HG03378 (cell line): ENCODE data around the gene TMEM219.
"Not testable (repeated sequence)": the region's sequence is repeated elsewhere in the genome, so short reads cannot be mapped to it uniquely, and the experiment has no call there.

Source experiments
- ATAC-seq: cut with Tn5 transposase; IDR thresholded peaks from one replicate; pipeline ENCODE4 v1.9.1; 2021; ENCODE audit warnings: mild to moderate bottlenecking, moderate library complexity; ENCODE audit not compliant: unreplicated experiment

Gene TMEM219

DNA sequence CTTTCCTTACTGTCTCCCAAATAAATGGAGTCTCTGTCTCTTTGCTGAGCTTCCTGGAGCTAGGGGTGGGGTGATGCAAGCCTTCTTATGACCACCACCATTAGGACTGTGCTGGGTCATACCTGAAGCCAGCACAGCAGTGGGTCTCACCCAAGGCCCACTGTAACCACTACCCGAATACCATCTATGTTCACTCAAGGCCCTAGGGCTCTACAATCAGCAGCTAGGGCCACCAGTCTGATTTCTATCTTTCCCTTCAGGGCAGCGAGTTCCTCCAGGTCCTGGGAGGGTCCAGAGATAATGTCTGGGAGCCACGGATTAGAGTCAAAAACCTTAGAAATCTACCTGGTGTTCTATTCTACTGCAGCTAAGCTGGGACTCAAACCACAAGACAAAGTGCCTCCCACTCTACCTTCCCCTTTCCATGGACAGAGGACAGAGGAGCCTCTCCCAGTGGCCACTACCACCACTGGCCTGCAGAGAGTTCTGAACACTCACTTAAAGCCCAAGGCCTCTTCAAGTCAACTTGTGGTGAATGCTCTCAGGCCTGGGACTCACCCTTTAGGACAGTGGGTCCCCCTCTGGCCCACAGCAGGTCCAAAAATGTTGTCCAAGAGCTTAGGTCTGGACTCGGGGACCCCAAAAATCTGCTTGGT is 10.9 kb upstream of the TMEM219 start:
- ATAC-seq: no peak

DNA sequence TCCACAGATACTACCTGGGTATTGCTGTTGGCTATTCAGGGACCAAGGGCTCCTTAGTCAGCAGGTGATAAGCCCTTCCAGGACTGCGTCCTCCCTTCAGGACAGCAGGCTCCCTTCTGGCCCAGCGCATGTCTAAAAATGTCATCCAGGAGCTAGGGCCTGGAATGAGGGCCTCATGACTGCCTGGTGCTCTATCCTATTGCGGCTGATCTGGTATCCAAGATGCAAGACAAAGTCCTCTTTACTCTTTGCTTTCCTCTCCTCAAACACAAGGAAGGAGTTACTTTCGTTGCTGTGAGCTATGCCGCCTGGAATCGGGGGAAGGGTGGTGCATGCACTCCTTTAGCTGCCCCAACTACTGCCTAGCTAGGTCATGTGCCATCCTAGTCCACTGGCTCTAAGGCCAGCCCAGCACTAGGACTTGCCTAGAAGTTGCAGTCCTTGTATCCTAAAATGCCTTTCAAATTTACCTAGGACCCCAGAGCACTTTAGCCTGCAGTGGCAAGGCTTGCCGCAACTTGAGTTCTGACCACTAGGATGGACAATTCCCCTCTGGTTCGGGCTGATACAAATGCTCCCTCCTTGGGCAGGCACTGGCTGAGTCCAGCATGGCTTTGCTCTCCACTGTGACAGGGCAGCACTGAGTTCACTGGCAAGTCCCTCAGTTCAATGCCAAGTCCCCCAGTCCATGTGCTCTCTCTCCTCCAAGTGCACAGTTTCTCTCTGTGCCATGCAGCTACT is 10.1 kb upstream of the TMEM219 start:
- ATAC-seq: no peak

GRCh38 chr16:29958756-29959155 is 3.1 kb upstream of the TMEM219 start:
- ATAC-seq: no peak

DNA sequence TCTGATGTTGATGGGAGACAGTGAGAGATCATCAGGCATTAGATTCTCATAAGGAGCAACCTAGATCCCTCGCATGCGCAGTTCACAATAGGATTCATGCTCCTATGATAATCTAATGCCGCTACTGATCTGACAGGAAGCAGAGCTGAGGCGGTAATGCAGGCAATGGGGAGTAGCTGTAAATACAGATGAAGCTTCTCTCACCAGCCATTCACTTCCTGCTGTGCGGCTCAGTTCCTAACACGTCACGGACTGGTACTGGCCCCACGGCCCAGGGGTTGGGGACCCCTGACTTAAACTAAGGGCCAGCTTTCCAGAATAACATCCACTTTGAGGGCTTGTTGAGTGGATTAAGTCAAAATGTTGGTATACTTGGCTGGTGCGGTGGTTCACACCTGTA is 2.6 kb upstream of the TMEM219 start:
- no peak for ATAC-seq

DNA sequence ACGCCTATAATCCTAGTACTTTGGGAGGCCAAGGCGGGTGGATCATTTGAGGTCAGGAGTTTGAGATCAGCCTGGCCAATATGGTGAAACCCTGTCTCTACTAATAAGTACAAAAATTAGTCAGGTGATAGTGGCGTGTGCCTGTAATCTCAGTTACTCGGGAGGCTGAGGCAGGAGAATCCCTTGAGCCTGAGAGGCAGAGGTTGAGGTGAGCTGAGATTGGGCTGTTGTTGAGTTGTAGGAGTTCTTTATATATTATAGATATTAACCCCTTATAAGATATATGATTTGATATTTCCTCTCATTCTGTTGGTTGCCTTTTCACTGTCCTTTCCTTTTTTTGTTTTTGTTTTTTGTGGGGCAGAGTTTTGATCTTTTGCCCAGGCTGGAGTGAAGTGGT is 2.1 kb upstream of the TMEM219 start:
- not testable (repeated sequence) for ATAC-seq

GRCh38 chr16:29961127-29961478 is 776 bp upstream of the TMEM219 start:
- ATAC-seq: no peak

DNA sequence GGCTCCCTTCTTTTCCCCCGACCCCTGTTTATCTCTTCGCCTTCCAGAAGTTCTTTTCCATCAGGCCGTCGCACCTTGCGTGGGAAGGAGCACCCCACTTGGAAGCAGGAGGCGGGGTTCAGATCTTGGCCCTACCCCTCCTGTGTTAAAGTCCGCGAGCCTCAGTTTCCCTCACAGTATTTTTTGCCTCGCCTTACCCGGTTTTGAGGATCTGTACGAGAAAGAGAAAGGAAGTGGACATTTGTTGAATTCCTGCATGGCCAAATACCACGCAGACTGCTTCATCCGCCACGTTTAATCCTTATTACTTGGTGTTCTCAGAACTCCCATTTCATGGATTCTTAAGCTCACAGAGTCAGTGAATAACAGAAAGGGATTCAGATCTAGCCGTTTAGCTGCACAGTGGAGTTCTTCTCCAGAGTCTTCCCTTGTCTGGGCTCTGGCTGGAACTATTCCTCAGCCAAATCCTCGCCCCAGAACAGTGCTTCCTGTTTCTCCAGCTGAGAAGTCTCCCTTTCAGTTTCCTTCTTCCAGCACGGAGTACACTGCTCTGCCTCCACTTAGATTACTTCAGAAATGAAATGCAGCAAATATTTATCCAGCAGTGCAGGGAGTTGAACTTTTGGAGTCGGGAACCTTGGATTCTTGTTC is 590 bp downstream of the TMEM219 start:
- no peak for ATAC-seq

DNA sequence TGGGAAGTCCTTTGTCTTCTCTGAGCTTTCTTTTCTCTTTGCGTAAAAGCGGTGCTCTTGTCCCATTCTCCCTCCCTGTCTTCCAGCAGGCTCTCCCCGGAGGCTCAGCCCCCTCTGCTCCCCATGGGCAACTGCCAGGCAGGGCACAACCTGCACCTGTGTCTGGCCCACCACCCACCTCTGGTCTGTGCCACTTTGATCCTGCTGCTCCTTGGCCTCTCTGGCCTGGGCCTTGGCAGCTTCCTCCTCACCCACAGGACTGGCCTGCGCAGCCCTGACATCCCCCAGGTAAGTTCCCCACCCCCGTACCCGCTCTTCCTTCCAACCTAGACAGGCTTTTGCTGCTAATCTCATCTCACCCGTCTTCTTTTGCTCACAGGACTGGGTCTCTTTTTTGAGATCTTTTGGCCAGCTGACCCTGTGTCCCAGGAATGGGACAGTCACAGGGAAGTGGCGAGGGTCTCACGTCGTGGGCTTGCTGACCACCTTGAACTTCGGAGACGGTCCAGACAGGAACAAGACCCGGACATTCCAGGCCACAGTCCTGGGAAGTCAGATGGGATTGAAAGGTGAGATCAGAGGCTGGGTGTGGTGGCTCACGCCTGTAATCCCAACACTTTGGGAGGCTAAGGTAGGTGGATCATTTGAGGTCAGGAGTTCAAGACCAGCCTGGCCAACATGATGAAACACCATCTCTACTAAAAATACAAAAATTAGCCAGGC is 1.3 kb downstream of the TMEM219 start:
- no peak for ATAC-seq

DNA sequence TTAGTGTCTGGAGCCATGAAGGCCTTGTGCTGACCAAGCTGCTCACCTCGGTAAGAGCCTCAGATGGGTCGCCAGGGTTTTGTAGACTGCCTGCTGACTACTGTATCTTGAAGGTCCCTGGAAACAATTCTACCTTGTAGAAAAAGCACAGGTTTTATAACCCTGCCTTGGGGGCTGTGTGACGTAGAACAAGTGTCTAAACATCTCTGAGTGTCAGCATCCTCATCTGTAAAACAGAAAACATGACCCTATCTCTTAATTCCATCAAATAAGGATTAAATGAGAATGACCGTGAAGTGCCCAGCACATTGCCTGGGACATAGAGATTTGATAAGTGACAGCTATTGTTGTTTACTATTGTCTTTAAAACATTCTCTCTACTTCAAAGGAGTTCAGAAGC is 6.3 kb downstream of the TMEM219 start:
- ATAC-seq: no peak

DNA sequence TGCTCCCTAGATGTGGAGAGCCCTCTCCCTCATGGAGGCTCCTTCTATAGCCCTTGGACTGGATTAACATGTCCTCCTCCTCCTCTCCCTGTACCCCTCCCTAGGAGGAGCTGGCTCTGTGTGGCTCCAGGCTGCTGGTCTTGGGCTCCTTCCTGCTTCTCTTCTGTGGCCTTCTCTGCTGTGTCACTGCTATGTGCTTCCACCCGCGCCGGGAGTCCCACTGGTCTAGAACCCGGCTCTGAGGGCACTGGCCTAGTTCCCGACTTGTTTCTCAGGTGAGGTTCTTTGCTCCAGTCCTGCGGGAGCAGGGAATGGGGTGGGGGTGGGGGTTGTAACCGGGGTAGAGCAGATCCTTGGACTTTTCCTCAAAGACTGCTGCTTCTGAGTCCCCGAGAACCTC is 9.4 kb downstream of the TMEM219 start:
- ATAC-seq: no peak

DNA sequence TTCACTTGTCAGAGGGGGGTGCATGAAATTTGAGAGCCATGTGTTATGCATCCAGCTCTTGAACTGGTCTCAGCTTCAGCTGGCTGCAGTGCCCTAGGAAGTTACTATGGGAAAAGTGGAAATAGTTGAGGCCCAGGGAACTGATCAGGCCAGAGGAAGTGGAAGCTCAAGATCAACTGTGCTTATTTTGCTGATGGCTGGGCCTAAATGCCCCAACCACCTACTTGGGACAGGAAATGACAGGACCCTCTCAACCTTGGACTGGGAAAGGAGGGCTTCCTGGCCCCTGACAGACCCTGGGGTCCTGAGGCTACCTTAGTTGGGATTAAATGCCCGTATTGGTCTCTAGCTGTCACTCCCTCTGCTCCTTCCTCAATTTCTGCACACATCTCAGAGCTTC is 10.6 kb downstream of the TMEM219 start:
- no peak for ATAC-seq

GRCh38 chr16:29972992-29973383 is 11.1 kb downstream of the TMEM219 start:
- no peak for ATAC-seq

DNA sequence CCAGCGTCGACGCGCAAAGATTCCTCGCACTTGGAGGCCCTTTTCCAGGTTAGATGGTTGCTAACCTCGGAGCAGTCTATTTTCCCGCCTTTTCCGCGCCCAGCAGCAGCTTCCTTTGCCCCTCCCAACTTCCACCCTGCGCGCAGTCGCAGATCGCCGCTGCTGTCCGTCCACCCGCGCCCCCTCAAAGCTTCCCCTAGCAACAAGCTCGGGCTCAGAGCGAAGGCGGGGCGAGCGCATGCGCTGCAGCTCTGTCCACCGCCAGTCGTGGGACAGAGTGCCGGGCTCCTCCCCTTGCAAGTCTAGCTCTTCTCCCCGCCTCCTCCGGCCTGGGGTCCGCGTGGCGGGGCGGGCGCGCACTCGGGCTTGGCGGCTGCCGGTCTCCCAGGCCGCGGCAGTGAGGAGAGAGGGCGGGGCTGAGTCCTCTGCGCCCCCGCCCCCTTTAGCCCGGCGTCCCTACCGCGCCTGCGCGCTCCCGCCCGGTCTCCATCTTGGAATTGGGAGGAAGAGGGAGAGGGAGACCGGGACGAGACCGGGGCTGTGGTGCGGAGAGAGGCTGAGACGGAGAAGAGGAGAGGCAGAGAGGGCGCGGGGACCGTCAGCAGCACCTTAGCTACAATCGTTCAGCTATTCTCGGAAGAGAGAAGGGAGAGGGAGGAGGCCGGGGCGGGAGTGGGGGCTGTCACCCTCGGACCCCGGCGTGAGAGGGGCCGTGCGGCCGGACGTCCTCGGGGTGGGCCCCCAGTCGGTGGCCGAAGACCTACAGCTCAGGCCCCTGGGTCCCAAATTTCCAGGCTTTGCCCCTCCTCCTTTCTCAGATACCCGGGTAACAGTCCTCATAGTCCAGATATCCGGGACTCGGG is 11.7 kb downstream of the TMEM219 start, which contains the start of gene TAOK2:
Gene TAOK2, plus strand, starts transcription at position 485 of the 863 bp plus-strand sequence. CDS start 3,905 bp downstream, outside the sequence.
- peak; percentile 76 for ATAC-seq

GRCh38 chr16:29974291-29975133 is 12.6 kb downstream of the TMEM219 start:
- no peak for ATAC-seq

DNA sequence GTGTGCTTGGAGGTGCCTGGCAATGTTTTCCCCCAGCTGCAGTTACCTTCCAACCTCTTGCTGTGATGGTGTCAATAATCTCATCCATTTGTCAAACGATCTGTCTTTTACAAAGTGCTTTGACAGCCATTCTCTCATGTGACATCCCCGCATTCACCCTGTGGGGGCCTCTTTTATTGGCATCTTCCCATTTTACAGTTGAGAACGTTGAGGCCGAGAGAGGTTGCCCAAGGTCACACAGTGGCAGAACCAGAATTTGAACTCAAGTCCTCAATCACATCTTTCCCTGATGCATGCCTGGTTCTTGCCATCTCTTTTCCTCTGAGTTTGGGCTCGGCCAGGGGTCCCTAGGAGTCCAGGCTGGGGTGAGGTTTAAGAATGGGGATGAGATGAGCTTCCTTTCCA is 13.3 kb downstream of the TMEM219 start:
- ATAC-seq: no peak

GRCh38 chr16:29975811-29976511 is 14.1 kb downstream of the TMEM219 start:
- no peak for ATAC-seq

- no peak for ATAC-seq
Measured at GRCh38 chr16:29977063-29977825, 15.4 kb downstream of the TMEM219 start.

DNA sequence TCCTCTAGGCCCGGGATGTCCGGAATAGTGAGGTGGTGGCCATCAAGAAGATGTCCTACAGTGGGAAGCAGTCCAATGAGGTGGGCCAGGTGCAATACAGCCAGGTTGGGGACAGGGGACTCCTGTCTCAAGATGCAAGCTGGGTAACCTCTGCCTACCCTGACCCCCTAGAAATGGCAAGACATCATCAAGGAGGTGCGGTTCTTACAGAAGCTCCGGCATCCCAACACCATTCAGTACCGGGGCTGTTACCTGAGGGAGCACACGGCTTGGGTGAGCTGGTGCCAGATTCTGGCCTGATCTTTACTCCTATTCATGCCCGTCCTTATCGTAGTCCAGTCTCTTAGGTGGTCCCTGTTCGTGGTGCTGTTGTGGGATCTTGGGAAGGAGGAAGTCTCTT is 16.2 kb downstream of the TMEM219 start:
- ATAC-seq: no peak
